Bronchial epithelial cell (primary cell): Measurements from ENCODE around the gene PHAF1. TPM values are rescaled to one million over a fixed set of nuclear protein-coding genes. Genes with fewer than 3 reads are reported as not detected.

Experiments used
- DNase-seq: peaks from one replicate; pipeline ENCODE4 v3.0.0-alpha.2; 2010; ENCODE audit warnings: low read depth
- FAIRE-seq: peaks from 2 replicates; lab custom pipeline; 2011; peaks lifted over from hg19 to GRCh38; lab: Jason Lieb, UNC
- H3K27me3 ChIP-seq: 2 replicates; pipeline ENCODE4 v1.5.1; 2011; ENCODE audit warnings: low read length; ENCODE audit not compliant: control insufficient read depth, insufficient read depth
- H3K36me3 ChIP-seq: 2 replicates; pipeline ENCODE4 v1.5.1; 2011; ENCODE audit warnings: low read length; ENCODE audit not compliant: control insufficient read depth, insufficient read depth
- H3K4me3 ChIP-seq: 2 replicates; pipeline ENCODE4 v1.5.1; 2011; ENCODE audit warnings: mild to moderate bottlenecking, low read depth, low read length, control low read depth
- CTCF ChIP-seq: IDR thresholded peaks from 2 replicates; pipeline ENCODE4 v1.5.1; 2011; ENCODE audit warnings: mild to moderate bottlenecking, moderate library complexity, low read length, control low read depth, inconsistent platforms; ENCODE audit not compliant: insufficient read depth, severe bottlenecking
- total RNA-seq: library from RNA; depleted of rRNA; stranded (reverse); fragments of >200 nt; gene quantifications from 2 replicates; pipeline ENCODE4 v1.2.1, GENCODE V29; 2014

PHAF1 gene
- total RNA-seq, 1 donor from 2014 or later: 7.6 TPM

GRCh38 chr16:67158637-67159600, 49.2 kb downstream of the PHAF1 start:
- DNase-seq (peak; percentile 48), FAIRE-seq (no peak)
- Histone ChIP-seq H3K27me3 (no peaks in the 10 kb centered on the region), H3K36me3 (peaks cover 2% of the 10 kb centered on the region), H3K4me3 (peak overlapping the region; percentile 98)
- TF ChIP-seq CTCF: no peak

GRCh38 chr16:67161595-67162058, 51.9 kb downstream of the PHAF1 start:
- no peak for TF ChIP-seq CTCF
- DNase-seq (no peak), FAIRE-seq (no peak)
- Histone ChIP-seq H3K36me3 (peaks cover 2% of the 10 kb centered on the region), H3K4me3 (no peak overlapping the region), H3K27me3 (peaks cover 14% of the 10 kb centered on the region)

- no peak for TF ChIP-seq CTCF
- no peak for DNase-seq
- FAIRE-seq: peak; percentile 23
- Histone ChIP-seq H3K36me3 (peaks cover 2% of the 10 kb centered on the region), H3K4me3 (peak overlapping the region; percentile 21), H3K27me3 (peaks cover 14% of the 10 kb centered on the region)
Observed at GRCh38 chr16:67162506-67163163, 52.9 kb downstream of the PHAF1 start.

GRCh38 chr16:67163164-67163998, 53.6 kb downstream of the PHAF1 start:
- no peak for FAIRE-seq
- TF ChIP-seq CTCF: no peak
- no peak for DNase-seq
- H3K27me3 ChIP-seq: peaks cover 14% of the 10 kb centered on the region
- peak overlapping the region; percentile 21 for H3K4me3 ChIP-seq
- peaks cover 2% of the 10 kb centered on the region for H3K36me3 ChIP-seq

- DNase-seq (no peak), FAIRE-seq (no peak)
- TF ChIP-seq CTCF: no peak
- Histone ChIP-seq H3K36me3 (peaks cover 2% of the 10 kb centered on the region), H3K4me3 (peak overlapping the region; percentile 21), H3K27me3 (peaks cover 14% of the 10 kb centered on the region)
Observed at GRCh38 chr16:67163999-67164558, 54.3 kb downstream of the PHAF1 start.
